HUES64 (cell line): ENCODE measurements around the gene KIF2A.

Source experiments
- H3K27ac ChIP-seq: 2 replicates; pipeline ENCODE4 v1.7.0; 2013; ENCODE audit warnings: low read depth, low read length, inconsistent platforms
- H3K27me3 ChIP-seq: 2 replicates; pipeline ENCODE4 v1.6.1; 2013; ENCODE audit warnings: mild to moderate bottlenecking, low read length; ENCODE audit not compliant: insufficient read depth
- H3K36me3 ChIP-seq: 2 replicates; pipeline ENCODE4 v1.6.1; 2013; ENCODE audit warnings: mild to moderate bottlenecking, low read length; ENCODE audit not compliant: insufficient read depth
- H3K4me1 ChIP-seq: 2 replicates; pipeline ENCODE4 v1.6.1; 2013; ENCODE audit warnings: mild to moderate bottlenecking, low read length, moderate library complexity; ENCODE audit not compliant: insufficient read depth
- H3K4me3 ChIP-seq: 2 replicates; pipeline ENCODE4 v1.5.1; 2013; ENCODE audit warnings: mild to moderate bottlenecking, low read length, moderate library complexity
- H3K9ac ChIP-seq: 2 replicates; pipeline ENCODE4 v1.6.1; 2013; ENCODE audit warnings: mild to moderate bottlenecking, low read depth, low read length
- H3K9me3 ChIP-seq: 2 replicates; pipeline ENCODE4 v1.6.1; 2013; ENCODE audit warnings: low read depth, low read length; ENCODE audit not compliant: insufficient read depth
- WGBS: fragments of 150-250, 120-280 bp; methylation state at CpG from one replicate; pipeline ENCODE4 v1.1.7; 2013; ENCODE audit warnings: missing lambda C conversion rate; 5-methylcytosine and 5-hydroxymethylcytosine counted together

KIF2A gene

GRCh38 chr5:62347928-62348327 is 41.9 kb downstream of the KIF2A start:
- no peak overlapping the region for H3K4me3 ChIP-seq
- peaks cover 51% of the 10 kb centered on the region for H3K36me3 ChIP-seq
- WGBS, result 100% methylated on average over 1 of the region's 1 CpG
- H3K9me3 ChIP-seq, result no peaks in the 10 kb centered on the region
- no peaks in the 10 kb centered on the region for H3K4me1 ChIP-seq
- no peak overlapping the region for H3K27ac ChIP-seq
- no peak overlapping the region for H3K9ac ChIP-seq
- no peaks in the 10 kb centered on the region for H3K27me3 ChIP-seq

DNA sequence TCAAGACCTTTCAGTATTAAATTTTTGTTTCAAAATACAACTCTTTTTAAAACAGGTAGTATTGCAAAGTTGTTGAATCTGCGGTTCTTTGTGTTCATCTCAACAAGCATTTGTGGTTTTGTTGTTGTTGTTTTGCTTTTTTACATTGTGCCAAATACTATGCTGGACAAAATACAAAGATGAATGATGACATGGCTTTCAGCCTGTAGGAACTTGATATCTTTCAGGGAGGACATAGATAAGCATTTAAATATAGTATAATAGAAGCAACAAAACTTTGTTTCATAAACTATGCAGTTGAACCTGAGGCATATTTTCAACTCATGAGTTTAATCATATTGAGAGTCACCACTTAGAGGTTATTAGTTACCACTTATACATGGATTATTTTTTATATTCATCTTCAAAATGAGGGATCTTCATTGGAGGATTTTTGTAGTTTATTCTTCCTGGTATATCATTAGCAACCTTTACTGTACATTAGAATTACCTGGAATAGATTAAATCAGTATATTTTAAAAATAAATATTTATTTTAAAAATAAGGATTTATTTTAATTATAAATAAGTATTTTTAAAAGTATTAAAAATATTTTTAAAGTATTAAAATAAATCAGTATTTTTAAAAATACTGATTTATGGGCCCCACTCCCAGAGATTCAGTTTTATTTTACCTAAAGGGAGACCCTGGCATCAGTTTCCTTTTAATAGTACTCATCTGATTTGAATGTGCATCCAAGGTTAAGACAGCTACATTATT is 42.9 kb downstream of the KIF2A start:
- peaks cover 61% of the 10 kb centered on the region for H3K36me3 ChIP-seq
- no peaks in the 10 kb centered on the region for H3K9me3 ChIP-seq
- no peak overlapping the region for H3K4me3 ChIP-seq
- no peaks in the 10 kb centered on the region for H3K27me3 ChIP-seq
- H3K4me1 ChIP-seq, result no peaks in the 10 kb centered on the region
- H3K27ac ChIP-seq, result no peak overlapping the region
- H3K9ac ChIP-seq, result no peak overlapping the region
- 100% methylated on average over 1 of the region's 1 CpG for WGBS

GRCh38 chr5:62354028-62354874 is 48.2 kb downstream of the KIF2A start:
- Histone ChIP-seq H3K36me3 (peaks cover 98% of the 10 kb centered on the region), H3K4me1 (no peaks in the 10 kb centered on the region), H3K27me3 (no peaks in the 10 kb centered on the region), H3K9me3 (no peaks in the 10 kb centered on the region), H3K27ac (no peak overlapping the region), H3K4me3 (no peak overlapping the region), H3K9ac (no peak overlapping the region)

DNA sequence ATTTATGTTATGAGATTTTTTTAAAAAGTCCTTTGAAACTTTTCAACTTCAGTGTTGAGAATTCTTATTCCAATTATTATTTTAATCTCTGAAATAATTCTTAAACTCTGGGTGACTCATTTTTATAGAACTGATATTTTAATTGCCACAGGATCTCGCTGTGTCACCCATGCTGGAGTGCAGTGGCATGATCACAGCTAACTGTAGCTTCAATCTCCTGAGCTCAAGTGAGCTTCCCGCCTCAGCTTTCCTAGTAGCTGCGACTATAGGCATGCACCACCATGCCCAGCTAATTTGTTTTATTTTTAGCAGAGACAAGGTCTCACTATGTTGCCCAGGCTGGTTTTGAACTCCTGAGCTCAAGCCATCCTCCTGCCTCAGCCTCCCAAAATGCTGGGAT is 56.7 kb downstream of the KIF2A start:
- H3K4me1 ChIP-seq, result no peaks in the 10 kb centered on the region
- H3K27ac ChIP-seq, result no peak overlapping the region
- H3K9ac ChIP-seq, result no peak overlapping the region
- peaks cover 91% of the 10 kb centered on the region for H3K36me3 ChIP-seq
- H3K9me3 ChIP-seq, result no peaks in the 10 kb centered on the region
- 94% methylated on average over 3 of the region's 3 CpGs for WGBS
- H3K4me3 ChIP-seq, result no peak overlapping the region
- no peaks in the 10 kb centered on the region for H3K27me3 ChIP-seq

DNA sequence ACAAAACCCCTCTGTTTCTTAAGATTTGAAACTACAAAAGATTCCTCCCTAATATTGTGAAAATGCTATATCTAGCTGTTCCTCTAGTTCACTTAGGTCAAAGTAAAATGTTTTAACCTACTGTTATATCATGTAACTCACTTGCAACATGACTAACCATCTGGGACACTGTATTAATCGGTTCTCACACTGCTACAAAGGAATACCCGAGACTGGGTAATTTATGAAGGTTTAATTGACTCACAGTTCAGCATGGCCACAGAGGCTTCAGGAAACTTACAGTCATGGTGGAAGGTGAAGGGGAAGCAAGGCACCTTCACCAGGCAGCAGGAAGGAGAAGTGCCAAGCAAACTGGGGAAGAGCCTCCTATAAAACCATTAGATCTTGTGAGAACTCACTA is 63.0 kb downstream of the KIF2A start:
- H3K9ac ChIP-seq, result no peak overlapping the region
- no peaks in the 10 kb centered on the region for H3K9me3 ChIP-seq
- no peaks in the 10 kb centered on the region for H3K4me1 ChIP-seq
- 97% methylated on average over 2 of the region's 2 CpGs for WGBS
- H3K27me3 ChIP-seq, result no peaks in the 10 kb centered on the region
- H3K27ac ChIP-seq, result no peak overlapping the region
- no peak overlapping the region for H3K4me3 ChIP-seq
- peaks cover 90% of the 10 kb centered on the region for H3K36me3 ChIP-seq

- Histone ChIP-seq H3K36me3 (peaks cover 89% of the 10 kb centered on the region), H3K9me3 (no peaks in the 10 kb centered on the region), H3K9ac (no peak overlapping the region), H3K27me3 (no peaks in the 10 kb centered on the region), H3K27ac (no peak overlapping the region), H3K4me3 (no peak overlapping the region), H3K4me1 (no peaks in the 10 kb centered on the region)
Observed at GRCh38 chr5:62371409-62371808, 65.4 kb downstream of the KIF2A start.

DNA sequence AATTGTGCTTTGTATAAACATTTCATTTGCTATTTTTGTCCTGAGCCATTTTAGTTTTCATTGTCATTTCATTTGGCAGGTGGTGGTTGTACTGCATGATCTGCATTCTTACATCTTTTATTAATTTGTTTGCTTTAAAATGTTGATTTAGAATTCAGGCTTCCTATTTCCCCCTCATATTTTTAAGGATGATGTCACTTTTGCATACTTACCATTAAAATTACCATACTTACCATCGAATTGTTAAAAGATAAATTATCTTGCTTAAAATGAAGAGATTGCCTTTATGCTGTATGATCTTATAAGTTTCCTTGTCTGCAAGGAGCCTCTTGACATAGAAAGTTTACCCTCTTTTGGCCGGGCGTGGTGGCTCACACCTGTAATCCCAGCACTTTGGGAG is 66.6 kb downstream of the KIF2A start:
- H3K9me3 ChIP-seq, result no peaks in the 10 kb centered on the region
- H3K4me1 ChIP-seq, result no peaks in the 10 kb centered on the region
- 96% methylated on average over 3 of the region's 3 CpGs for whole genome bisulfite sequencing
- no peak overlapping the region for H3K27ac ChIP-seq
- H3K36me3 ChIP-seq, result peaks cover 91% of the 10 kb centered on the region
- no peak overlapping the region for H3K4me3 ChIP-seq
- H3K9ac ChIP-seq, result no peak overlapping the region
- H3K27me3 ChIP-seq, result no peaks in the 10 kb centered on the region

GRCh38 chr5:62373382-62373781 is 67.4 kb downstream of the KIF2A start:
- peaks cover 91% of the 10 kb centered on the region for H3K36me3 ChIP-seq
- no peak overlapping the region for H3K9ac ChIP-seq
- H3K4me3 ChIP-seq, result no peak overlapping the region
- 100% methylated on average over 1 of the region's 3 CpGs for WGBS
- no peaks in the 10 kb centered on the region for H3K9me3 ChIP-seq
- H3K27ac ChIP-seq, result no peak overlapping the region
- no peaks in the 10 kb centered on the region for H3K27me3 ChIP-seq
- H3K4me1 ChIP-seq, result no peaks in the 10 kb centered on the region

DNA sequence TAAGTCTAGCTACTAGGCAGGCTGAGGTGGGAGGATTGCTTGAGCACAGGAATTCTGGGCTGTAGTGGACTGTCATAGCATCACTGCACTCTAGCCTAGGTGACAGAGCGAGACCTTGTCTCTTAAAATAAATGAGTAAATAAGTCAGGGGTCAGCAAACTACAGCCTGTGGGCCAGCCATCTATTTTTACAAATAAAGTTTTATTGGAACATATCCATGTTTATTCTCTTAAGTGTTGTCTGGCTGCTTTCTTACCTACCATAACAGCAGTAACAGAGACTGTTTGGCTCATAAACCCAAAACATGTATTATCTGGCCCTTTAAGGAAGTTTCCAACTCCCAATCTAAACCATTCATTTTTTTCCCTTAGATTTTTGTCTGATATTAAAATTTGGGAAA is 68.1 kb downstream of the KIF2A start:
- WGBS, result 100% methylated on average over 1 of the region's 1 CpG
- no peaks in the 10 kb centered on the region for H3K4me1 ChIP-seq
- H3K27ac ChIP-seq, result no peak overlapping the region
- no peak overlapping the region for H3K9ac ChIP-seq
- no peak overlapping the region for H3K4me3 ChIP-seq
- peaks cover 91% of the 10 kb centered on the region for H3K36me3 ChIP-seq
- no peaks in the 10 kb centered on the region for H3K9me3 ChIP-seq
- no peaks in the 10 kb centered on the region for H3K27me3 ChIP-seq

GRCh38 chr5:62375627-62376026 is 69.6 kb downstream of the KIF2A start:
- no peaks in the 10 kb centered on the region for H3K4me1 ChIP-seq
- H3K4me3 ChIP-seq, result no peak overlapping the region
- H3K9ac ChIP-seq, result no peak overlapping the region
- no peaks in the 10 kb centered on the region for H3K27me3 ChIP-seq
- H3K27ac ChIP-seq, result no peak overlapping the region
- peaks cover 94% of the 10 kb centered on the region for H3K36me3 ChIP-seq
- no peaks in the 10 kb centered on the region for H3K9me3 ChIP-seq

DNA sequence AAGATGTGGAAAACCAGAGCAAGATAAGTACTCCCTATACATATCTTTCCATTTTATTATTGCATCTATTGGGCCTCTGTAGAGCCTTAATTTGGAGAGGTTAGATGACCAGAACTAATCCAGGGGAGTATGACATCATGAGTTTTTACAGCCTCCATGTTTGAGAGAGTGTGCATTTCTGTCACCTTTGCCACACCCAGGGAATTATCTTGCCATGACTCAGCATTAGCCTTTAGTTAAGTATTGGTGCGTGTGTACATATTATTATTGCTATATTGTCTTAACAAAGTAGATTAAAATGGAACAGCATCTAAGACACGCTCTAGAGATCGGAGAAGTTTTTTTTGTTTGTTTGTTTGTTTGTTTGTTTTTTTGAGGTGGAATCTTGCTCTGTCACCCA is 70.1 kb downstream of the KIF2A start:
- Histone ChIP-seq H3K4me1 (no peaks in the 10 kb centered on the region), H3K4me3 (no peak overlapping the region), H3K27me3 (no peaks in the 10 kb centered on the region), H3K27ac (no peak overlapping the region), H3K9ac (no peak overlapping the region), H3K9me3 (no peaks in the 10 kb centered on the region), H3K36me3 (peaks cover 95% of the 10 kb centered on the region)
- 99% methylated on average over 2 of the region's 3 CpGs for WGBS
